Measurements from ENCODE around the gene PPIL1. TPM values are rescaled to one million over a fixed set of nuclear protein-coding genes. Genes with fewer than 3 reads are reported as not detected.
"Not testable (repeated sequence)": the region's sequence is repeated elsewhere in the genome, so short reads cannot be mapped to it uniquely, and the experiment has no call there.

Gene PPIL1
- 48.2 TPM for polyA plus RNA-seq (2013, experiment 1 of 2; ENCODE audit: insufficient read length)
- polyA plus RNA-seq (2013, experiment 2 of 2; ENCODE audit: insufficient read length) = 26.3 TPM

DNA sequence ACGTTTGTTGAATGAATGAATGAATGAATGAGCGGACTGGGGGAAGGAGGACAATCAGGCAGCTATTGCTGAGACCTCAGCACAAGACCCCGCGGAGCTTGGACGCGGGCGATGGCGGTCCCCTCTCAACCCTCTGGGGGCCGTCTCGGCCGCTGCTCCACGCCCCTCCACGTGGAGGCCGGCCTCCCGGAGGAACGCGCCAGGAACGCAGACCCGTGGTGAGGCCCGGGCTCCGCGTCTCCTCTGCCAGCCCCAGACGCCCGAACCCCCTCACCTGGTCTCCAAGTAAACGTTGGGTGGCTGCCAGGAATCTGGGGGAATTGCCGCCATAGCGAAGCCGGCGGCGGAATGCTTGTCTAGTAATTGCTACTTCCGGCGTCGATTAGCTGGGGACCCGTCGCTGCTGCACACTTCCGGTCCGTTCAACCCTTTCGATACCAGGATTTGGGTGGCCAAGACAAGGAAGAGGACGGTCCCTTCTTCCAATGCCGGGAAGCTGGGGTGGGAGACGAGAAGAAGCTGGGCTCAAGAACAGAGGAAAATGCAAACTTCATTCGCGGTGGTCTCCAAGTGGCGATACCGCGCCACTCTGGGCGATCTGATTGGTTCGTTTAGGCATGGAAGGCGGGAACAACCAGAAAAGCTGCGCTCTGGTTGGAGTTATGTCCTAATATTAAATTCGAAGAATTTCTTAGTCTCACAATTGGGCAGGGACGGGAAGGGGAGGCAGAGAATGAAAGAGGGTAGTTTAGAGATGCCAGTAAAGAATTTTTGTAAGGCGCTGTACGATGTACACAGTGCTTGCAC, at the start of gene PPIL1:
TSS of gene PPIL1 (minus strand) at position 361 of the 807 bp plus-strand sequence. CDS start at position 330, 31 bp downstream.
- peak; percentile 90 for DNase-seq

DNA sequence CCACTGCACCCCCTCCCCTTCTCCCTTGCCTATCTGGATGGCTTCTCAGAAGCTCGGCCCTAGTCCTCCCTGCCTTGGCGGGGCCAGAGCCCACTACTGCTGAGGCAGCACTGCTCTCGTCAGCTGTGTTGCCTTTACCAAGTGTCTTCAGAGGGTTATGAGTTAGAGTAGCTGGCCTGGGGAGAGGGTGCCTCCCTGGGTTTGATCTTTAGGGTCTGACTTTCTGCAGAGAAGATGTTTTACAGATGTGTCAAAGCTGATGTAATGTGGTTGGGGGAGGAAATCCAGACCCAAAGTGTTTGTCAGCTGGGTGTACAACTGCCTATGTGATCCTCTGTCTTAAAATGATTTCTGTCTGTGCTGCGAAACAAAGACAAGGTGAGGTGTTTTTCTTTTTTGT, 49.5 kb upstream of the PPIL1 start:
- DNase-seq = peak; percentile 68

DNA sequence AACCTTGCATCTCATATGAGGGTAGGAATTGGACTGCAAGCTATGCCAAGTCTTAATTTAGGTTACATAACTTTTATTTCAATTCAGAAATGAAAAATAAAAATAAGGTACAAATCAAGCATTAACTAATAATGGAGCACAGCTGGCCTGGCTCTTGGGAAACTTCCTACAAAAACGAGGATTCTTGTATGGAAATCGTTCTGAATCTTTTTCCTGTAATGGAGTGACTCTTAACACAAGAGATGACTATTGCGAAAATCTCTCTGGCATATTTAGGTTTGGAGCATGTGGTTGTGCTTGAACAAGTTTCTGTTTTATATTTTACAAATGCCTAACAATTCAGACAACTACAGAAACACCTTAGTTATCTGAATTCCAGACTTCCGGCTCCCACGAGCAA, 45.9 kb upstream of the PPIL1 start:
- DNase-seq = no peak

DNA sequence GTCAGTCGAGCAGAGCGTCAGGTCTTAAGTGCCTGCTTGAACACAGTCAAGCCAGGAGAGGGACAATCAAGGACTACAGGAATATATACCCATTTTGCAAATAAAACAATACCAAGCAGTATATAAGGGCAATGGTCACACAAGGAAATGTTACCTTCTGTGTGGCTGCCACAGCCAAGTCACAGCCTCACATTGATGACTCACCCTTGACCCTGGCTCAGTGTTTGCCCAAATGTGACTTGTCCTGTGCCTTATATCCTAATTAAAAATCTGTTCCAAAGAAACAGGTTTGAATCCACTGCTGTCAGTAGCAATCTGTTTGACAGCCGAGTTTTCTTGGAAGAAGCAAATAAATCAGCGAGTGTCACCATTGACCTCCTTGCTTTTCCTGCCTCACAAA, 45.4 kb upstream of the PPIL1 start:
- DNase-seq = no peak

DNA sequence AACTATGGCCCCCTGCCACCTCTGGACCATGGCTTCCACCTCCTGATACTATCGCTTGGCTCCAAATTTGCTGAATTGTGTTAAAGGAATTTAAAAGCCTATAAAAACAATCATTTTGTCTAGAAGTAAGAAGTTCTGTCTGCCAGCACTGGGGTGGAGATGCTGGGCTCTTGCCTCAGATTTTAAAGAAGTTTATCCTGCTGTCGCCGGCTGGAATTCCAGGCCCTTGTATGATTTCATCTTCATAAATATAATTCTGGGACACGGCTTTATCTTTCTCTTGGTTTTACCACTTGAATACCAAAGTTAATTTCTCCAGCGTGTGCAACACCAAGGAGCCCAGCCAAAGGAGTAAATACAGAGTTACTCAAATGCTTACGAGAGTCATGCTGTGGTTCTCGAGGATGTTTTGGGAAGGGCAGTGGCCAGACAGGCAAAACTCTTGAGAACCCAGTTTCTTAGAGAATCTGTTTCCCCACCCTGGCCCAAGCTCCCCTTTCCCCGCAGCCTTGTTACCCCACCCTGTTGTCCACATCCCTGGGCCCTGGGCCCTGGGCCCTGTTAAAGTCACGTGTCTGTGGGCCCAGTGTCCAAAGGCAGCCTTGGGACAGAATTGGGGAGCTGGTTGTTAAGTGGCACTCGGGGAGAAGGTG, 43.1 kb upstream of the PPIL1 start:
- peak; percentile 86 for DNase-seq

DNA sequence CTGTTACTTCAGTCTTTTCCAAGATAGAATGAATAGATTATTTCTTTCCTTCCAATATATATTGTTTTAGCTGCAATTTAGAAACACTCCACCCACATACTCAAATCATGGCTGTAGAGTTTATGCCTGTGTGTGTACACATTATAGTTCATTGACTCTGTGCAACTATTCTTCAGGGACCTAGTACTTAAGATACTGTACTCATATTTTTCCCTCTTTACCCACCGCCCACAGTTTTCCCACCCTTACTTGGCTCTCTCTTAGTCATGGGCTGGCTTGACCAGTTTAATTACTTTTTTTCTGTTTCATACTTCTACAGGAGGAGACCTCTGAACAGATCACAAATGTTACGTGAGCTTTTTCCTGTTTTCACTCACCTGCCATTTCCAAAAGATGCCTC, 41.5 kb upstream of the PPIL1 start:
- DNase-seq = no peak

DNA sequence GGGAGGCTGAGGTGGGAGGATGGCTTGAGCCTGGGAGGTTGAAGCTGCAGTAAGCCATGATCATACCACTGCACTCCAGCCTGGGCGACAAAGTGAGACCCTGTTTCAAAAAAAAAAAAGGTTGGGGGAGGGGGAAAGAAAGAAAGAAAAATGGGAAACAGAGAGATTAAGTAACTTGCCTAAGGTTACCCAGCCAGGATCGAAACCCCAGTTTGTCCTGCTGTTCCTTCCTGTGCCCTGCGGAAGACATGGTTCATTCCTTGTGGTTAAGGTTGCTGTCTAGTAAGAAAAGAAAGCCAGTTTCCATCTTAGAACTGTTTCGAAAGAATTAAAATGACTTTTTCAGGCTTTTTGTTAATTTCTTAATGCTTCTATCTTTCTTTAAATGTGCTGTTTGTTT, 41.0 kb upstream of the PPIL1 start:
- no peak for DNase-seq

DNA sequence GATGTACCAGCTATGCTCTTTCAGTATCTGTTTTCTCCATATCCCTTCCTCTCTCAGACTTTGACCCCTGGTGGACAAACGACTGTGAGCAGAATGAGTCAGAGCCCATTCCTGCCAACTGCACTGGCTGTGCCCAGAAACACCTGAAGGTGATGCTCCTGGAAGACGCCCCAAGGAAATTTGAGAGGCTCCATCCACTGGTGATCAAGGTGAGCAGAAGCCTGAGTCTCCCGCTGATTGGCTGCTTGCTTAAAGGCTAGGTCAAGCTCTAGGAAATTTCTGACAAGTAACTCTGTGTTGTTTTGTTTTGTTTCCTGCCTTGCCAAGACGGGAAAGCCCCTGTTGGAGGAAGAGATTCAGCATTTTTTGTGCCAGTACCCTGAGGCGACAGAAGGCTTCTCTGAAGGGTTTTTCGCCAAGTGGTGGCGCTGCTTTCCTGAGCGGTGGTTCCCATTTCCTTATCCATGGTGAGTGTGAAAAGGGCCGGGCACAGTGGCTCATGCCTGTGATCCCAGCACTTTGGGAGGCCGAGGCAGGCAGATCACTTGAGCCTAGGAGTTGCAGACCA, 39.7 kb upstream of the PPIL1 start:
- peak; percentile 31 for DNase-seq

DNA sequence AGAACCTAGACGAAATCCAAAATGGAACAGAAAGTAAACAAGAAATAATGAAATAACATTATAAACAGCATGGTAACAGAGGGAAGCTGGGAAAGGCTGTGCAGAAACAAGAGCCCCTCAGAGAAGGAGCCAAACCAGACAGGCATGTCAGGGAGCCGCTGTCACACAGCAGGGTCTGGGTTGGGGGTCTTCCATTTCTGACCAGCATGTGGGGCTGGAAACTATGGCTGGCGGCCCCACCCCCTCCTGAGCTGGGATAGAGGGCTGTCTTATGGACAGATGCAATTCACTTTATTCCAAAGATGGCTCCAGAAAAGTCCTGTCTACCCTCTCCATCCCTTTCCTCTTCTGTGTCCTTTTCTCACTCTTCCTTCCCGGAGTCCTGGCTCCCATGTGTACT, 38.5 kb upstream of the PPIL1 start:
- DNase-seq = no peak

DNA sequence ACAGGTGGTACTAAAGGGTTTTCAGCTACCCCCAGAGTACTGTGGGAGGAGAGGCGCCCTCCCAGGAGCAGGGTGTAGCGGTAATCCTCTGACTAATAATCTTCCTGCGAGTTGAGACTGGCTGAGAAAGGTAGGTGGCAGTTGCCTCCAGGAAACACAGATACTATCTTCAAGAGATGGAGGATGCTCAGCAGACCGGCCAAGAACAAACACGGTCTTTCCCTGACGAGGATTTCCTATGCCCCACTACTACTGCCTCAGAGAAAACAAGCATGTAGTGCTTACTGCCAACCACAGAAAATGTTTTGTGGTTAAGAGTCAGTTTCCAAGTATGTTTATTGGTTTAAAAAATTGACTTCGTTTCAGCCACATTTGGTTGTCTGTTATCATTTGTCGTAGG, 38.0 kb upstream of the PPIL1 start:
- DNase-seq = peak; percentile 85

DNA sequence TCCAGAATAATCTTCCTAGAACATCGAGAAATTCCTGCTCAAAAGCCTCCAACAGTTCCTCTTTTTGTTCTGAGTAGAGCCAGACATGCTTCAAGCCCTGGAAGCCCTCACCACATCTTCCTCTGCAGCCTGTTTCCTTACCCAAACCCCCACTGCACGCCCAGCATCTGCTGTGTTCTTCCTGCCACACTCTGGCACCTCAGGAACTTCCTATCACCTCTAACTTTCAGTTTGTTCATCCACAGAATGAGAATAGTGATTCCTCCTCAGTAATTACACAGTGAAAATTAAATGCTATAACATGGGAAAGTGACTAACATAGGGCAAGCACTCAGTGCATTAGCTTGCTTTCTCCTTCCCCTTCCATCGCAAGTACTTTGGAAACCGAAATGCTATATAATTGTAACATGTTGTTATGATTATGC, 37.4 kb upstream of the PPIL1 start:
- no peak for DNase-seq

DNA sequence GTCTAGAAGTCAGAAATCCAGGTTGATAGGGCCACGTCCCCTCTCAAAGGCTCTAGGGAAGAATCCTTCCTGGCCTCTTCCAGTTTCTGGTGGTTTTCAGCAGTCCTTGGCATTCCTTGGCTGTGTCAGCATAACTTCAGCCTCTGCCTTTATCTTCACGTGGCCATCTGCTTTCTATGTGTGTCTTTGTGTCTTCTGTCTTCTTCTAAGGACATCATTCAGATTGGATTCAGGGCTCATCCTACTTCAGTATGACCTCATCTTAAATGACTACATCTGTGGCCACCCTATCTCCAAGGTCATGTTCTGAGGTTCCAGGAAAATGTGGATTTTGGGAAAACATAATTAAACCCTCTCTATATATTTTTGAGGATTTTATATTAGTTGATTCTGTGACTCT, 34.1 kb upstream of the PPIL1 start:
- DNase-seq = no peak

DNA sequence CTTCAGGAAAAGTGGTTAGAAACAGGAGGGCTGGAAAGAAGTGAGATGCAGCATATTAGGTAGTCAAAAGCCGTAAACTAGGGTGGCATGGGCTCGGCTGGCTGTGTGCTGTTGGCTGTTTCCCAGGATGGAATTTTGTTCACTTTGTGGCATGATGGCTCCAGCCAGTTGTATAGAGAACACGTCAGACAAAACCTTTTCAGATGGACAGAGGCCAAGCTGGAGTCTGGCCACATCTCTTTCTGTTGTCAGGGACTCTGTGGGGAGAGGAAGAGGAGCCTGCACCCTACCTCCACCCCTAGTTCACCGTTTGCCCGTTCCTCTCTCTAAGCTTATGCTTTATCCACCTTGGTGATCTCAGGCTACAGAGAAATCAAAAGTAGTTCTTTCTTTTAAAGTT, 33.2 kb upstream of the PPIL1 start:
- no peak for DNase-seq

DNA sequence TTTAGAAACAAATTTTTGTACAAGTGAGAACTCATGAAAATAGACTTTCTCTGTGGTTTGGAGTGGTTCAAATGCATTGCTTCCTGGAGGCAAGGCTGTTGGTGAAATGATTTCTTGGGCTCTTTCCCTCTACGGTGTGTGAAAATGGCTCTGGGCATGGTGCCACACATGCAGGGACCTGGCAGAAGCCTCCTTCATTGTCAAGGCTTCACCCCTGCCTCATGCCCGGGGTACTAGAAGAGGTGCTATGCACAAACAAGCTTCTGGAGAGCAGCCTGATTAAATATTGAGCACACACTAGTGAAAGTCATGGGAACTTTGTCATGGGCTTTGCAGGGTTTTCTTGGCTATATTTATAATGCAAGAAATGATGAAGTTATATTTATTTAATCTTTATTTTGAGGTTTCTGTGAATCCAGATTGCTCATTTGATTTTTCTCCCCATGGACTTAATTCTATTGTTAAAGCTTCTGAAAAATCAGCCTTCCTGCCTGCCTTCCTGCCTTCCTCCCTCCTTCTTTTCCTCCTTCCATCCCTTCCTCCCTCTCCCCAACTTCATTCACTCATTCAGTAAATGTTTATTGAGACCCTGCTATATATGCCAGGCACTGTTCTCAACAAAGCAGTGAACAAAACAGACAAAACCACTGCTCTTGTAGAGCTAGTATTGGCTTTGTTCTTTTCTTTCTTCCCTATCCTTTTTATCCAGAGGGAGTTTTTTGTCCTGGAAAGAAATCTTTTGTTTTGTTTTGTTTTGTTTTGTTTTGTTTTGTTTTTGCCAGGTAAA, 32.1 kb upstream of the PPIL1 start:
- DNase-seq = no peak

DNA sequence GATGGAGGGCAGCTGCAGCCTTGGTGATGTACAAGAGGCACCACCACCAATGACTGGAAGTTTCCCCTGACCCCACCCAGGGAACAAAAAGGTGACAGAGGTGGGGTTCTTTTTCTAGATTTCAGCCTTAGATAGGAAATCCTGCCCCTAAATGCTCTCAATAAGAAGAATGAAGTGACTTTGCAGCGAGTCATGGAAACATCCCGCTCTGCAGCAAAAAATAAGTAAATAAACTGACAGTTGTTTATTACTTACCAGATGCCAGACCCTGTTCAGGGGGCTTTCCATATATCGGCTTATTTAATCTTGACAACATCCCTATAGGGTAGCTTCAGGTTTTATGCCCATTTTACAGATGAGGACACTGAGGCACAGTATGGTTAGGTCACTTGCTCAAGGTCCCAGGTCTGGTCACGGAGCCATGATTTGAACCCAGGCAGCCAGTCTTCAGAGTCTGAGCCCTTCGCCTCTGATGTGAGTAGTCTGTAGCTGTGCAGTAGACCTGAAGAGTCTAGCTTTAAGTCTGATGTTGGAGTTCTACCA, 30.3 kb upstream of the PPIL1 start:
- no peak for DNase-seq

DNA sequence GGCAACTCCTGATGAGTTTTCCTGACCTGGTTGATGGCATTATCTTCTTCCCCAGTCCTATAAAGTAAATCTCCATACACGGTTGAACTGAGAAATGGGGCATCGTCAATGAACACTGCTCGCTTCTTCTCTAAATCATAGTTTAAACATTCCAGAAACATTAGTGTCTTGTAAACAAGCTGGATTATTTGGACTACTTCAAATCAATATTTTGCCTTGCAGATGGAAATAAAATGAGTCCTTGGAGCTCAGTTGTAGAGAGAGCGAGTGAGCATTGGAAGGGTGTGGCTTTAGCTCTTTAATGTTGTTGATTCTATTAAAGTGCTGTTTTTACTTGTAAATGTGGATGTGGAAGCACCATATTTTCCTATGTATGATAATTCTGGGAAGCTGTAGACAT, 29.5 kb upstream of the PPIL1 start:
- DNase-seq = no peak

DNA sequence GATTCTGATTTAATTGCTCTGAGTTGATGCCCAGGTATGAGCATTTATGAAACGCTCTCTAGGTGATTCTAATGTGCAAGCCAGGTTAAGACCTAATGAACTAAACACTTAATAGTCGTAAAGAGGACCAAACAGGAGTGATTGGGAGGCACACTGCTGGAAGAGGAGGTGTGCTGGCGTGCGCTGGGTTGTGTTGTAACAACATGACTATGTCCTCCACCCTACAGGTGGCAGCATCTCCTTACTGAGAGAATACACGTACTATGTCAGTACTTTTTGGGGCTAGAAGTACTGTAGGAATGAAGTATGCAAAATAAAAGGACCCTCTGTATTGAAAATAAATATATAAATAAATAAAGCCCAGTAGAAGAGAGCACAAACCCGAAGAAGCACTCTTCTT, 23.0 kb upstream of the PPIL1 start:
- no peak for DNase-seq

DNA sequence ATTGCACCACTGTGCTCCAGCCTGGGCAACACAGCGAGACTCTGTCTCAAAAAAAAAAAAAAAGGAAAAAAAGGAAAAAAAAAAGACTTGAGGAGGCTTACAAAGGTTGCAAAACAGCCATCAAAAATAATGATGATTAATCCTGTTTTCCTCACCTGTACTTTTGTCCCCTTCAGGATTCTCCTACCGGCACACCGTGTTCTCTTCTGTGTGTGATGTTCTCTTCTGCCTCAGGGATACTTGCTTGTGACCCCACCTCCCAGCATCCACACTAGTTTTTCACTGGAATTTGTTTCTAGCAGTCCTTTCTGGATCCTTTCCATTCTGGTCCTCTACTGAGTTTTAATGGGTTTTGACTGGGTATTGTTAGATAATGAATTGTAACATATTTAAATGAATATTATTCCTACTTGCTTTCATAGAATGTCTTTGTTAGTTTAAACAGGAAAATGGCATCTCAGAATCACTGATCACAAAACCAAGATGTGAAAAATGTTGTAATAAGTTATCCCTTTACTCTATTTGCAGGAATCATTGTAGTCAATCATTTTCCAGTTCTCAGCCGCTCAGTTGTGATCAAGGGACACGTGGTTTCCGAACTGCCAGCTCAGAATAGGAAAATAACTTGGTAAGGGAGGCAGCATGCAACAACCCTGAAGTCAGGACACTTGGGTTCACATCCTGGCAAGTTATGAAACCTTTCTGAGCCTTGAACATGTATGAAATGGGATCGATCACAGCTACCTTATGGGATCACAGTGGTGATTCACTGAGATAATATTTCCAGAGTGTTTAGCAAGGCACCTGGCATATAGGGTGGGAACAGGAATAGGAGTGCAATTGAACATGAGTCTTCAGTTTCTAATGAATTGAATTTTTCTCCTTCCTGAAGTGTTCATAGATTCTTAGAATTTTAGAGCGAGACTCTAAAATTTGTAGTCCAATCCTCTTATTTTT, 19.7 kb upstream of the PPIL1 start:
- DNase-seq = no peak

DNA sequence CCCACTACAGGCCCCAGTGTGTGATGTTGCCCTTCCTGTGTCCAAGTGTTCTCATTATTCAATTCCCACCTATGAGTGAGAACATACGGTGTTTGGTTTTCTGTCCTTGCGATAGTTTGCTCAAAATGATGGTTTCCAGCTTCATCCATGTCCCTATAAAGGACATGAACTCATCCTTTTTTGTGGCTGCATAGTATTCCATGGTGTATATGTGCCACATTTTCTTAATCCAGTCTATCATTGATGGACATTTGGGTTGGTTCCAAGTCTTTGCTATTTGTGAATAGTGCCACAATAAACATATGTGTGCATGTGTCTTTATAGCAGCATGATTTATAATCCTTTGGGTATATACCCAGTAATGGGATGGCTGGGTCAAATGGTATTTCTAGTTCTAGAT, 16.6 kb upstream of the PPIL1 start:
- not testable (repeated sequence) for DNase-seq

DNA sequence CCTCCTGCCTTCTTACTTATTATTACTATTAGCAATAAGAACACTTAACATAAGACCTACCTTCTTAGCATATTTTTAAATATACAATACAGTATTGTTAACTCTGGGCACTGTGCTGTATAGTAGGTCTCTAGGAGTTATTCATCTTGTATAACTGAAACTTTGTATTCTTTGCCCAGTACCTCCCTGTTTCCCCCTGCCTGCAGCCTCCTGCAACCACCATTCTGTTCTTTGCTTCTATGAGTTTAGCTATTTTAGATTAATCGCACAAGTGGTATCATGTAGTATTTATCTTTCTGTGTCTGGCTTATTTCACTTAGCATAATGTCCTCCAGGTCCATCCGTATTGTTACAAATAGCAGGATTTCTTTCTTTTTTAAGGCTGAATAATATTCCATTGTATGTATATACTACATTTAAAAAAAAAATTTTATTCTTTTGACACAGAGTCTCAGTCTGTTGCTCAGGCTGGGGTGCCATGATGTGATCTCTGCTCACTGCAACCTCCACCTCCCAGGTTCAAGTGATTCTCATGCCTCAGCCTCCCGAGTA, 15.6 kb upstream of the PPIL1 start:
- DNase-seq = no peak

Data from fibroblast of skin of back (primary cell).